Measurements from ENCODE around the gene SPTLC3.

Gene SPTLC3

DNA sequence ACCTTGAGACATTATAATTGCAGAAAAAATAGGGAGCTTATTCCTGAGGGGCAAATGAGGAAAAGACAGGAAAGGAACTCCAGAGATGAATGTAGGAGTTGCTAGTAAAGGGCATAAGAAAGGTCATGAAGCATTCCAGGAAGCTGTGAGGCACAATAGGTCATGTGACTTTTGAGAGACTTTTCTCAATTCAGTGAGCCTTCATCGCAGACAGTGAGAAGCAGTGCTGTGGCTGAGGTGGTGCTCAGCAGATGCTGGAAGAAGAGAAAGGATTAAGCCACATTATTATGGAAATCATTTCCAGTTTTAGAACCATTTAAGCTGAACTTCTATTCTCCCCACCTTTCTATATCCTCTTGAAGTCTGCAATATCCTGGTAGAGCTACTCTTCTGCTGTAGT lies 4.1 kb downstream of the SPTLC3 start:
- no peak for TF ChIP-seq FOXM1 (IDR thresholded peaks at IDR 0.05; ENCODE audit: borderline replicate concordance, low read depth)
- TF ChIP-seq, protein P1, sequence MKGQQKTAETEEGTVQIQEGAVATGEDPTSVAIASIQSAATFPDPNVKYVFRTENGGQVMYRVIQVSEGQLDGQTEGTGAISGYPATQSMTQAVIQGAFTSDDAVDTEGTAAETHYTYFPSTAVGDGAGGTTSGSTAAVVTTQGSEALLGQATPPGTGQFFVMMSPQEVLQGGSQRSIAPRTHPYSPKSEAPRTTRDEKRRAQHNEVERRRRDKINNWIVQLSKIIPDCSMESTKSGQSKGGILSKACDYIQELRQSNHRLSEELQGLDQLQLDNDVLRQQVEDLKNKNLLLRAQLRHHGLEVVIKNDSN (IDR thresholded peaks at IDR 0.05), result peak; percentile 50
- TF ChIP-seq CEBPB (IDR thresholded peaks at IDR 0.05), result no peak
- TF ChIP-seq TCF12 (IDR thresholded peaks at IDR 0.05; ENCODE audit: low read depth), result no peak
- no peak for TF ChIP-seq ZBTB7A (IDR thresholded peaks at IDR 0.05; ENCODE audit: low read depth)
- no peak for TF ChIP-seq EP300 (IDR thresholded peaks at IDR 0.05; ENCODE audit: borderline replicate concordance)
- no peak for TF ChIP-seq CREB1 (IDR thresholded peaks at IDR 0.05; ENCODE audit: low read depth)
- TF ChIP-seq NFIC (IDR thresholded peaks at IDR 0.05), result no peak

DNA sequence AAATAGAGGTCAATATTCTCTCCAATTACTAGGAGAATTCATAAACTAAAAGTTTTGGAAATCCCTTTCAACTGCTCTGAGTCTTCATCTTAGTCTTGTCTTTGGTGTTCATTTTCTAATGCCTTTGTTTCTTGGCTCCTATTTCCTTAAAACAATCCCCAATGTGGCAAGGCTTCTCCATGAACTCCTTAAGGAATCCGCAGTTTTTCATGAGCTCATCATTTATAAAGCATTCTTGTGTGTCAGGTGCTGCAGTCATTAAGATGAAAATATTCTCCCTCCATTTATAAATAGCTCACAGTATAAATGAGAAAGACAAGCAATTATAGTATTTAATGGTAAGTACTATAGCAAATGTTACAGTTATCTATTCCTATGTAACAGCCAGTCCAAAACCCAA lies 4.6 kb downstream of the SPTLC3 start:
- no peak for TF ChIP-seq EGR1 (IDR thresholded peaks at IDR 0.05)
- TF ChIP-seq TAF1 (IDR thresholded peaks at IDR 0.05; ENCODE audit: low read depth), result no peak

- no peak for TF ChIP-seq YY1 (IDR thresholded peaks at IDR 0.05; ENCODE audit: low read depth)
- TF ChIP-seq, protein P2, sequence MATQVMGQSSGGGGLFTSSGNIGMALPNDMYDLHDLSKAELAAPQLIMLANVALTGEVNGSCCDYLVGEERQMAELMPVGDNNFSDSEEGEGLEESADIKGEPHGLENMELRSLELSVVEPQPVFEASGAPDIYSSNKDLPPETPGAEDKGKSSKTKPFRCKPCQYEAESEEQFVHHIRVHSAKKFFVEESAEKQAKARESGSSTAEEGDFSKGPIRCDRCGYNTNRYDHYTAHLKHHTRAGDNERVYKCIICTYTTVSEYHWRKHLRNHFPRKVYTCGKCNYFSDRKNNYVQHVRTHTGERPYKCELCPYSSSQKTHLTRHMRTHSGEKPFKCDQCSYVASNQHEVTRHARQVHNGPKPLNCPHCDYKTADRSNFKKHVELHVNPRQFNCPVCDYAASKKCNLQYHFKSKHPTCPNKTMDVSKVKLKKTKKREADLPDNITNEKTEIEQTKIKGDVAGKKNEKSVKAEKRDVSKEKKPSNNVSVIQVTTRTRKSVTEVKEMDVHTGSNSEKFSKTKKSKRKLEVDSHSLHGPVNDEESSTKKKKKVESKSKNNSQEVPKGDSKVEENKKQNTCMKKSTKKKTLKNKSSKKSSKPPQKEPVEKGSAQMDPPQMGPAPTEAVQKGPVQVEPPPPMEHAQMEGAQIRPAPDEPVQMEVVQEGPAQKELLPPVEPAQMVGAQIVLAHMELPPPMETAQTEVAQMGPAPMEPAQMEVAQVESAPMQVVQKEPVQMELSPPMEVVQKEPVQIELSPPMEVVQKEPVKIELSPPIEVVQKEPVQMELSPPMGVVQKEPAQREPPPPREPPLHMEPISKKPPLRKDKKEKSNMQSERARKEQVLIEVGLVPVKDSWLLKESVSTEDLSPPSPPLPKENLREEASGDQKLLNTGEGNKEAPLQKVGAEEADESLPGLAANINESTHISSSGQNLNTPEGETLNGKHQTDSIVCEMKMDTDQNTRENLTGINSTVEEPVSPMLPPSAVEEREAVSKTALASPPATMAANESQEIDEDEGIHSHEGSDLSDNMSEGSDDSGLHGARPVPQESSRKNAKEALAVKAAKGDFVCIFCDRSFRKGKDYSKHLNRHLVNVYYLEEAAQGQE (IDR thresholded peaks at IDR 0.05; ENCODE audit: low read depth), result no peak
- no peak for TF ChIP-seq NFIC (IDR thresholded peaks at IDR 0.05)
- no peak for TF ChIP-seq EP300 (IDR thresholded peaks at IDR 0.05; ENCODE audit: borderline replicate concordance)
- TF ChIP-seq FOXM1 (IDR thresholded peaks at IDR 0.05; ENCODE audit: borderline replicate concordance, low read depth), result no peak
- no peak for TF ChIP-seq CEBPB (IDR thresholded peaks at IDR 0.05)
- TF ChIP-seq RAD21 (IDR thresholded peaks at IDR 0.05; ENCODE audit: low read depth), result no peak
- TF ChIP-seq TAF1 (IDR thresholded peaks at IDR 0.05; ENCODE audit: low read depth), result no peak
- TF ChIP-seq, protein P3, sequence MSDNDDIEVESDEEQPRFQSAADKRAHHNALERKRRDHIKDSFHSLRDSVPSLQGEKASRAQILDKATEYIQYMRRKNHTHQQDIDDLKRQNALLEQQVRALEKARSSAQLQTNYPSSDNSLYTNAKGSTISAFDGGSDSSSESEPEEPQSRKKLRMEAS (IDR thresholded peaks at IDR 0.05), result no peak
- no peak for TF ChIP-seq EGR1 (IDR thresholded peaks at IDR 0.05)
- no peak for TF ChIP-seq TCF12 (IDR thresholded peaks at IDR 0.05; ENCODE audit: low read depth)
- no peak for TF ChIP-seq CREB1 (IDR thresholded peaks at IDR 0.05; ENCODE audit: low read depth)
- no peak for TF ChIP-seq ZBTB7A (IDR thresholded peaks at IDR 0.05; ENCODE audit: low read depth)
- TF ChIP-seq TEAD4 (IDR thresholded peaks at IDR 0.05), result no peak
These were observed 8.5 kb downstream of the SPTLC3 start for GRCh38 chr20:13017235-13017634.

DNA sequence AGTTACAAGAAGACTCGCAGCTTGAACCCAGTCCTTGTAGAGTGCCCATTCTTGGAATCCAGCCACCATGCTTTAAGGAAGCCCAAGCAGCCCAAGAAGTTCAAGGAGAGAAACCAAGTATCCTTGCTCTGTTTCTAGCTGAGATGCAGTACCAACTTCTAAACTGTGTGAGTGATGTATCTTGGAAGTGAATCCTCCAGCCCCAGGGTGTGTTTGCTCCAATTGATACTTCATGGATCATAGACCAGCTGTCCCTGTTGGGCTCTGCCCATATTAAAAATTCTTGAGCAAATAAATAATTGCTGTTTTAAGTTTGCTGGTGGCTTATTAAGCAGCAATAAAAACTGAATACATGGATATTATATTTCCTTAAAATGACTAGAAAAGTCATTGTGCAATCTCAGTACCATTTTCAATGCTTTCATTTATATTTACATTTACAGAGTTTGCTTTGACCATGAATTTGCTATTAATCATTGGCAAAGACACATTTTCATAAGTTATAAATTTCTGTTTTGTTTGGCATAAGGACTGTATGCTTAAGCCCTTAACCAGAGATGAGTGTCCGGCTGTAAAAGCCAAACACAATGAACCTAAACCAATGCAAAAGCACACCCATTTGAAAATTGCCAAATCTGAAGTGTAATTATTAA lies 9.2 kb downstream of the SPTLC3 start:
- TF ChIP-seq, protein P2 (IDR thresholded peaks at IDR 0.05; ENCODE audit: low read depth), result no peak
- TF ChIP-seq YY1 (IDR thresholded peaks at IDR 0.05; ENCODE audit: low read depth), result no peak
- TF ChIP-seq CREB1 (IDR thresholded peaks at IDR 0.05; ENCODE audit: low read depth), result no peak
- TF ChIP-seq CEBPB (IDR thresholded peaks at IDR 0.05), result no peak
- TF ChIP-seq RAD21 (IDR thresholded peaks at IDR 0.05; ENCODE audit: low read depth), result no peak
- no peak for TF ChIP-seq ZBTB7A (IDR thresholded peaks at IDR 0.05; ENCODE audit: low read depth)
- no peak for TF ChIP-seq TCF12 (IDR thresholded peaks at IDR 0.05; ENCODE audit: low read depth)
- no peak for TF ChIP-seq FOXM1 (IDR thresholded peaks at IDR 0.05; ENCODE audit: borderline replicate concordance, low read depth)

DNA sequence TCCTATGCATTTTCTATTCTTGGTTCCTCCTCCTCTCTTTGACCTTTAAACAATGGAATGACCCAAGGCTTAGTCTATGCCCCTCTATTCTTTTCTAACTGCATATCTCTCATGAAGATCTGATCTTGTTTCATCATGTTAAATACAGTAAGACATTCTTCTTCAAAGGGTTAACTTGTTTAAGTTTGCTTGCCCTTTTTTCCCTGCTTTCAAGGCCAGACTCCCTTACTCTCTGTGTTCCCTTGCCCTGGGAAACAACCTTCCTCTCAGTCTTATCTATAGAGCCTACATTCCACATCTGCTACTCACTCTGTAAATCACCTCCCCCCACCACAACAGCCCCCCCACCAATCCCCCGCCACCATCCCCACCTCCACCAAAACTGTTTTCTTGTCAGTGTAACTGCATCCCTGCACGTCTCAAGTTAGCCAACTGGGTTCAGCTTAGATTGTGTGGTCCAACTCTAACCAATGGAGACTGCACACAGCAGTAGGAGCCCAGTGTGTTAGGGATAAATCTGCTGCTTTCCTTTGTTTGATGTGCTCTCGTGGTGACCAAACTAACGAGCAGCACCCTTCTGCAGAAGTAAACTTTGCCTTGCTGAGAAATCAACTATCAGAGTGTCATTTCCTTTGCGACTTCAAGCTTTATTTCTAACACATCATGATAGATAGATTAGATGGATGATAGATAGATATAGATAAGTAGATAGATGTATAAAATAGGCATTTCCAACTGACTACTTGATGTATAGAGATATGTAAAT lies 12.6 kb downstream of the SPTLC3 start:
- TF ChIP-seq RAD21 (IDR thresholded peaks at IDR 0.05; ENCODE audit: low read depth), result no peak
- no peak for TF ChIP-seq NFIC (IDR thresholded peaks at IDR 0.05)
- no peak for TF ChIP-seq EGR1 (IDR thresholded peaks at IDR 0.05)
- no peak for TF ChIP-seq CEBPB (IDR thresholded peaks at IDR 0.05)

DNA sequence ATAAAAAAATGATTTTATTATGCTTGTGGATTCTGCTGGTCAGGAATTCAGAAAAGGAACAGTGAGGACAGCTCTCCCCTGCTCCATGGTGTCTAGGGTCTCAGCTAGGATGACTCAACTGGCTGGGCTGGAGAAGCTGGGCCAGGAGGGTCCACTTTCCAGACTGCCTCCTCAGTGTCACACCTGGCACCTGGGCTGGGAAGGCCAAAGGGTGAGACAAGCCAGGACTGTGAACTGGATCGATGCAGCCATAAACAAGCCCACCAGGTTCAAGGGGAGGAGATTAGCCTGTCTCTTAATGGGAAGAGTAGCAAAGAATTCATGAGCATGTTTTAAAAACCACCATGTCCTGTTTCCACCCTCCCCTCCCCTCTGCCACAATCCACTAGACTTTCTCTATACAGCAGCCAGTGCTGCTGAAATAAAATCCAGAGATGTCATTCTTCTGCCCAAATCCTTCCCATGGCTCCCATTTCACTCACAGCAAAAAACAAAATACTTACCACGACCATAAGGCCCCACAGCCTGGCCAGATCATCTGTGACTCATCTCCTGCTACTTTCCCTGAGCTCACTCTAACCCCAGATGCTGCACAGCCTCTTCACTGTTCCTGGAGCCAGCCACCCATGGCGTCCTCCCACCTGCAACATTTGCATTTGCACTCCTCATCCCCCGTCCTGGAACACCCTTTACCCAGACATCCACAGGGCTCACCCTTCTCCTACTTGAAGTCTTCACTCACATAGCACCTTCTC lies 13.8 kb downstream of the SPTLC3 start:
- no peak for TF ChIP-seq NFIC (IDR thresholded peaks at IDR 0.05)
- TF ChIP-seq CREB1 (IDR thresholded peaks at IDR 0.05; ENCODE audit: low read depth), result no peak
- TF ChIP-seq TEAD4 (IDR thresholded peaks at IDR 0.05), result no peak
- TF ChIP-seq CEBPB (IDR thresholded peaks at IDR 0.05), result no peak
- no peak for TF ChIP-seq YY1 (IDR thresholded peaks at IDR 0.05; ENCODE audit: low read depth)
- TF ChIP-seq, protein P2 (IDR thresholded peaks at IDR 0.05; ENCODE audit: low read depth), result no peak
- TF ChIP-seq EP300 (IDR thresholded peaks at IDR 0.05; ENCODE audit: borderline replicate concordance), result no peak
- TF ChIP-seq TAF1 (IDR thresholded peaks at IDR 0.05; ENCODE audit: low read depth), result no peak
- TF ChIP-seq TCF12 (IDR thresholded peaks at IDR 0.05; ENCODE audit: low read depth), result no peak
- TF ChIP-seq ZBTB7A (IDR thresholded peaks at IDR 0.05; ENCODE audit: low read depth), result no peak
- TF ChIP-seq EGR1 (IDR thresholded peaks at IDR 0.05), result no peak
- no peak for TF ChIP-seq RAD21 (IDR thresholded peaks at IDR 0.05; ENCODE audit: low read depth)
- TF ChIP-seq FOXM1 (IDR thresholded peaks at IDR 0.05; ENCODE audit: borderline replicate concordance, low read depth), result no peak
- TF ChIP-seq, protein P1 (IDR thresholded peaks at IDR 0.05), result no peak
- TF ChIP-seq, protein P3 (IDR thresholded peaks at IDR 0.05), result no peak

Measured in Ishikawa (cell line).